Transverse colon (tissue), 4 donors: Measurements from ENCODE around the gene RHOBTB3.

Source experiments
- CTCF ChIP-seq, 5 experiments: fragments of 200-600 bp in 3 of 5; fragments of 450-650 bp in 2 of 5; sonication (generic) in 3 of 5; IDR thresholded peaks; 1 replicate in 2 of 5; 2 replicates in 3 of 5; pipeline ENCODE4 v1.5.1; 2016 to 2017; ENCODE audit warnings: antibody characterized with exemption in 5 of 5, inconsistent platforms in 3 of 5, mild to moderate bottlenecking in 2 of 5, moderate library complexity in 1 of 5
- EP300 ChIP-seq: sonication (generic); formaldehyde crosslinking; IDR thresholded peaks from one replicate; pipeline ENCODE4 v1.6.1; 2017; ENCODE audit warnings: antibody characterized with exemption, low read depth
- POLR2A ChIP-seq: fragments of 450-650 bp; IDR thresholded peaks from one replicate; pipeline ENCODE4 v1.6.1; 2016; ENCODE audit warnings: antibody characterized with exemption, mild to moderate bottlenecking, moderate library complexity
- POLR2AphosphoS5 ChIP-seq, 3 donors: sonication (generic); formaldehyde crosslinking; IDR thresholded peaks; one replicate each; pipeline ENCODE4 v1.6.1; 2016; ENCODE audit warnings: antibody characterized with exemption in 3 of 3

- no peak for TF ChIP-seq POLR2AphosphoS5 (IDR thresholded peaks at IDR 0.05)
- TF ChIP-seq CTCF (IDR thresholded peaks at IDR 0.05), result no peak
- no peak for TF ChIP-seq POLR2A
- TF ChIP-seq EP300, result no peak
Observed at GRCh38 chr5:95728494-95729114, 2.5 kb upstream of the RHOBTB3 start.
